GM19193 (cell line): ENCODE measurements around the gene SLC25A47.

Experiments
- POLR2A ChIP-seq: IDR thresholded peaks from 4 replicates; pipeline ENCODE4 v1.6.1; 2011; ENCODE audit not compliant: insufficient read depth, insufficient read length; ENCODE audit errors: extremely low read depth

Gene SLC25A47

GRCh38 chr14:100342195-100342594, 19.1 kb downstream of the SLC25A47 start:
- TF ChIP-seq POLR2A, result no peak

- TF ChIP-seq POLR2A, result no peak
These were observed 22.6 kb downstream of the SLC25A47 start for GRCh38 chr14:100345711-100346110.

DNA sequence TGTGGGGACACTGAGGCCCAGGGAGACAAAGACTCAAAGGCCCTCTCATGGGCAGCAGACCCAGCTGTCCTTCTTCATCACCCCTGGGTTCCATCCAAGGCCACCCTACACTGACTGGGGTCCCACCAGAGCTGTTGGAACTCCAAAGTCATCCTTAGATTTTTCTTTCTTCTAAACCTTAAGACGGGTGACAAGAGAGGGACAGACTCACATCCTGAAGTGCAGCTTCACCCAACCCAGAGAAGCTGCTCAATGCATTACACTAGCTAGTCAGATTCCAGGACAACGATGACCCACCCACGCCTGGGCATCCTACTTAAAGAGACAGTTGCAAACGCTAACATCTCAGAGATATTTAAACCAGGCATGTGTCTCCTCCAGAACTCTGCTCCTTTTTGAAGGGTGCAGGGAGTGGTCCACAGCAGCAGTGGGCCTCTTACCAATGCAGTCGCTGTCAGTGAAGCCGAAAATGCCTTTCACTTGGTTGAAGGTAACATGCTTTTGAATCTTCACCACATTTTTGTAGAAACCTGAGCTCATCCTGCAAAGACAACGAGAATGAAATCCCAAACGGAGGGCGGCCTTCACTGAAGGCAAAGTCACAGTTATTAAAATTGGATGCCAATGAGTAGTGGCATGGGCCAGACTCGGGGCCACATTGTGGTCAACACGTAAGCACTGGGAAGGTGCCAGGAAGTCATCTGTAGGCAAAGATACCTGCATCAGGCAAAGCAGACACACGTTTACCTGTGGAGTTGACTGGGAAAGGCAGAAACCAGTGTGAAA, 23.4 kb downstream of the SLC25A47 start:
- no peak for TF ChIP-seq POLR2A

GRCh38 chr14:100348253-100348729, 25.2 kb downstream of the SLC25A47 start:
- TF ChIP-seq POLR2A, result no peak

- TF ChIP-seq POLR2A, result no peak
These were observed 25.9 kb downstream of the SLC25A47 start for GRCh38 chr14:100348784-100349685.

DNA sequence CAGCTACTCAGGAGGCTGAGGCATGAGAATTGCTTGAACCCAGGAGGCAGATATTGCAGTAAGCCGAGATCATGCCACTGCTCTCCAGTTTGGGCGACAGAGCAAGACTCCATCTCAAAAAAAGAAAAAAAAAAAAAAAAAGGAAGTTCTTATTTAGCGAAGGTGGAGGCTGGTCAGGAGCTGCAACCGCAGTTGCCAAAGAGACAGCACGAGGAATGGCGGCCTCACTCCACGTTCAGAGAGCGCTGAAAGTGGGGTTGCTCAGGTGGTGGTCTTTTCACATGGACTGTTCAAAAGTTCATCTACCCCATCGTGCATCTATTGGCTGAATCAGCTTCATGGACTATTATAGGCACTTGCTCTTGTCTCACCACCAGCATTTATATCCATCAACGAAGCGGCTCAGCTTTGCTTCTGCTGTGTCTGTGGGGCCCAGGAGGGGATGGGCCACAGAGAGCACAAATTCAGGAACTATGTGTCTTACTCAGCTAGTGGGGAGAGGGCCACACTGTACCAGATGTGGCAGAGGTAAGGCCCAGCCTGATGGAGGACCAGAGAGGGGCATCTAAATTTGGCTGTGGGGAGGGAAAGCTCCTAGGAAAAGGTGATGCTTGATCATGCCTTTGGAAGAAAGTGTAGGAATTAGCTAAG, 27.3 kb downstream of the SLC25A47 start:
- no peak for TF ChIP-seq POLR2A

GRCh38 chr14:100350986-100351385, 27.8 kb downstream of the SLC25A47 start:
- no peak for TF ChIP-seq POLR2A

- no peak for TF ChIP-seq POLR2A
These were observed 35.3 kb downstream of the SLC25A47 start for GRCh38 chr14:100358396-100358795.

- TF ChIP-seq POLR2A, result no peak
These were observed 36.0 kb downstream of the SLC25A47 start for GRCh38 chr14:100359111-100359510.

- no peak for TF ChIP-seq POLR2A
These were observed 36.7 kb downstream of the SLC25A47 start for GRCh38 chr14:100359881-100360280.

DNA sequence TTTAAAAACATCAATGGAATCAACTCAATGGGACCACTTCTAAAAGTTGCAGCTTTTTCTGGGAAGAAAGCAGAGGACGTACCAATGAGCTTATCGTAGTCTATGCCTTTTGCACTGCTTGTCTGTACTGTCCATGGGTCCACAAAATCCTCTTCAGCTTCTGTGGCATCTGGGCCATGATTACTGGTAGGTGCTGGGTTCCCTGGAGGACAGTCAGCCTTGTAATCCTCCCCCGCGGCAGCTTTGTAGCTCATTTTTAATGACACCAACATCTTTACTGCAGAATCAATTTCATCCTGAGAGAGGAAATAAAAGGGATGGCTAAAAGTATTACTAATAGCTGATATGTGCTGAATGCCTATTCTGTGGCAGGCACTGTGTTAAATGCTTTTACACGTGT, 38.5 kb downstream of the SLC25A47 start:
- no peak for TF ChIP-seq POLR2A

GRCh38 chr14:100362311-100362927, 39.3 kb downstream of the SLC25A47 start:
- TF ChIP-seq POLR2A, result no peak

- TF ChIP-seq POLR2A, result no peak
These were observed 39.9 kb downstream of the SLC25A47 start for GRCh38 chr14:100363053-100363452.

DNA sequence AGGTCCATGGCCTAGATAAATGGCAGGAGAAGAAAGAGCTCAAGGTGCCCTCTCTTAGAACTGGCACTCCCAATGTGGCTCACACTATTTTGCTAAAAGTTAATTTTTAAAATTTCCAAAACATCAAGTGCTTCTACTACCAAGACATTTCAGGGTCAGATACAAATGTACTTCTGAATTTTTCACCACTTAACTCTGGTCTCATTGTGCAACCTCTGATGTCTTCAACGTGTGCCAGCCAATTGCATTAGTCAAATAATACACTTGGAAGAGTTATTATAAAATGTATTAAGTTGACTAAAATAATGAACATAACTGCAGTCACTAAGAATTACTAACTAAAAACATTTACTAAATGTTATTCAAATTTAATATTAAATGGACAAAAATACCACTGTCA, 41.3 kb downstream of the SLC25A47 start:
- no peak for TF ChIP-seq POLR2A

GRCh38 chr14:100365741-100366140, 42.6 kb downstream of the SLC25A47 start:
- no peak for TF ChIP-seq POLR2A

- no peak for TF ChIP-seq POLR2A
These were observed 45.9 kb downstream of the SLC25A47 start for GRCh38 chr14:100369019-100369418.

- TF ChIP-seq POLR2A, result no peak
These were observed 46.9 kb downstream of the SLC25A47 start for GRCh38 chr14:100370003-100370402.
